Lower lobe of right lung (tissue), 2 donors: ENCODE results near the gene CDK5RAP1. TPM values are rescaled to one million over a fixed set of nuclear protein-coding genes. Genes with fewer than 3 reads are reported as not detected.
"Not testable (repeated sequence)": the region's sequence is repeated elsewhere in the genome, so short reads cannot be mapped to it uniquely, and the experiment has no call there.

ENCODE experiments used
- ATAC-seq, 2 donors: fragments of 200-7000 bp; cut with Tn5 transposase; one replicate each; pipeline ENCODE4 v1.9.1; 2020 to 2022; ENCODE audit warnings: mild to moderate bottlenecking in 2 of 2, moderate library complexity in 2 of 2
- DNase-seq: peaks from one replicate; pipeline ENCODE4 v3.0.0-alpha.2; 2020
- H3K27ac ChIP-seq: fragments of 200-600 bp; one replicate; pipeline ENCODE4 v1.8.0; 2022
- H3K27me3 ChIP-seq: fragments of 200-600 bp; one replicate; pipeline ENCODE4 v1.8.0; 2022; ENCODE audit warnings: low read depth
- H3K36me3 ChIP-seq: fragments of 200-600 bp; one replicate; pipeline ENCODE4 v1.8.0; 2022; ENCODE audit warnings: mild to moderate bottlenecking
- H3K4me1 ChIP-seq: fragments of 200-600 bp; one replicate; pipeline ENCODE4 v1.8.0; 2022
- H3K4me3 ChIP-seq: fragments of 200-600 bp; one replicate; pipeline ENCODE4 v1.8.0; 2022; ENCODE audit warnings: mild to moderate bottlenecking
- H3K9me3 ChIP-seq: fragments of 200-600 bp; one replicate; pipeline ENCODE4 v1.8.0; 2022
- CTCF ChIP-seq: fragments of 200-600 bp; IDR thresholded peaks from one replicate; pipeline ENCODE4 v1.8.0; 2022; ENCODE audit warnings: antibody characterized with exemption, mild to moderate bottlenecking
- intact Hi-C: fragments of 100-400 bp; cut with DNase I; formaldehyde crosslinking; loops from one replicate; pipeline ENCODE4 v1.11.0; 2022
- total RNA-seq: library from RNA; stranded (reverse); fragmentation: NEBNext Ultra II Directional; extraction: Animal tissue kit (Norgen Biotek cat#: 25700); gene quantifications from one replicate; pipeline ENCODE4 v1.2.1, GENCODE V29; 2021
- donor health status: DM: no; HTN: yes; CAD: no; lungs with severe emphysema.

The CDK5RAP1 gene
- total RNA-seq, 1 donor from 2014 or later, result 23.2 TPM

GRCh38 chr20:33391722-33392415 is 9.4 kb downstream of the CDK5RAP1 start:
- H3K9me3 ChIP-seq, result no peaks in the 10 kb centered on the region
- DNase-seq (no peak), ATAC-seq (no peak)
- peaks cover 87% of the 10 kb centered on the region for H3K36me3 ChIP-seq
- H3K27me3 ChIP-seq, result no peaks in the 10 kb centered on the region
- intact Hi-C loops, result no loop called here
- H3K27ac ChIP-seq, result no peak overlapping the region
- no peak overlapping the region for H3K4me3 ChIP-seq
- no peaks in the 10 kb centered on the region for H3K4me1 ChIP-seq
- TF ChIP-seq CTCF, result no peak

- peaks cover 87% of the 10 kb centered on the region for H3K36me3 ChIP-seq
Observed at GRCh38 chr20:33389326-33389725, 12.0 kb downstream of the CDK5RAP1 start.

GRCh38 chr20:33388268-33388667 is 13.1 kb downstream of the CDK5RAP1 start:
- intact Hi-C loops, result no loop called here
- Histone ChIP-seq H3K36me3 (peaks cover 87% of the 10 kb centered on the region), H3K27me3 (no peaks in the 10 kb centered on the region), H3K9me3 (no peaks in the 10 kb centered on the region), H3K4me3 (no peak overlapping the region), H3K4me1 (no peaks in the 10 kb centered on the region), H3K27ac (no peak overlapping the region)
- TF ChIP-seq CTCF, result no peak
- ATAC-seq, result no peak
- DNase-seq, result no peak

More at GRCh38 chr20:33389326-33389725, 12.0 kb downstream of the CDK5RAP1 start:
- intact Hi-C loops, H3K27ac ChIP-seq, H3K4me1 ChIP-seq, ATAC-seq, H3K4me3 ChIP-seq, H3K27me3 ChIP-seq, DNase-seq, H3K9me3 ChIP-seq: not testable (repeated sequence)

- H3K27me3 ChIP-seq, result no peaks in the 10 kb centered on the region
- intact Hi-C loops, result no loop called here
- H3K4me3 ChIP-seq, result no peak overlapping the region
- DNase-seq (no peak), ATAC-seq (no peak)
- no peaks in the 10 kb centered on the region for H3K9me3 ChIP-seq
- TF ChIP-seq CTCF, result no peak
- H3K4me1 ChIP-seq, result no peaks in the 10 kb centered on the region
- H3K27ac ChIP-seq, result no peak overlapping the region
- H3K36me3 ChIP-seq, result peaks cover 87% of the 10 kb centered on the region
Observed at GRCh38 chr20:33387177-33387576, 14.1 kb downstream of the CDK5RAP1 start.

GRCh38 chr20:33386673-33387072 is 14.6 kb downstream of the CDK5RAP1 start:
- Histone ChIP-seq H3K27ac (no peak overlapping the region), H3K27me3 (no peaks in the 10 kb centered on the region), H3K4me3 (no peak overlapping the region), H3K4me1 (no peaks in the 10 kb centered on the region), H3K9me3 (no peaks in the 10 kb centered on the region), H3K36me3 (peaks cover 87% of the 10 kb centered on the region)
- DNase-seq (no peak), ATAC-seq (no peak)
- intact Hi-C loops, result no loop called here
- no peak for TF ChIP-seq CTCF

- Histone ChIP-seq H3K4me1 (no peaks in the 10 kb centered on the region), H3K27me3 (no peaks in the 10 kb centered on the region), H3K36me3 (peaks cover 75% of the 10 kb centered on the region), H3K9me3 (no peaks in the 10 kb centered on the region), H3K4me3 (no peak overlapping the region), H3K27ac (no peak overlapping the region)
- intact Hi-C loops, result no loop called here
- ATAC-seq (no peak), DNase-seq (no peak)
- TF ChIP-seq CTCF, result no peak
Observed at GRCh38 chr20:33377366-33377765, 24.0 kb downstream of the CDK5RAP1 start.
